CD4-positive, alpha-beta memory T cell (primary cell): ENCODE measurements around the gene CHAD. TPM values are rescaled to one million over a fixed set of nuclear protein-coding genes. Genes with fewer than 3 reads are reported as not detected.
A peak's percentile ranks its signal among the peaks of the same experiment; 100 is the strongest.

ENCODE experiments used
- CTCF ChIA-PET: fragments of 350-600 bp; sonication (Branson Sonifier 250); formaldehyde crosslinking; loops from one replicate; lab custom pipeline; 2021; ENCODE audit warnings: inconsistent platforms; ENCODE audit not compliant: partially characterized antibody; lab: Charles Lee
- POLR2A ChIA-PET: fragments of 350-600 bp; sonication (Branson Sonifier 250); formaldehyde crosslinking; loops from one replicate; lab custom pipeline; 2021; ENCODE audit not compliant: partially characterized antibody; lab: Charles Lee
- DNase-seq, 5 donors: peaks; one replicate each; pipeline versions ENCODE4 v3.0.0 to v3.0.0-alpha.2; 2020 to 2022; ENCODE audit warnings: mixed read lengths in 1 of 5
- H3K27ac ChIP-seq: one replicate; pipeline ENCODE4 v1.7.0; 2013; ENCODE audit warnings: low read depth, low read length
- H3K27me3 ChIP-seq: 2 replicates; pipeline ENCODE4 v1.7.0; 2013; ENCODE audit warnings: mild to moderate bottlenecking, low read length, moderate library complexity; ENCODE audit not compliant: insufficient read depth
- H3K36me3 ChIP-seq: 2 replicates; pipeline ENCODE4 v1.7.0; 2013; ENCODE audit warnings: mild to moderate bottlenecking, low read length, moderate library complexity; ENCODE audit not compliant: insufficient read depth
- H3K4me1 ChIP-seq: 2 replicates; pipeline ENCODE4 v1.7.0; 2013; ENCODE audit warnings: mild to moderate bottlenecking, low read length, moderate library complexity; ENCODE audit not compliant: insufficient read depth
- H3K4me3 ChIP-seq, 2 donors: one replicate each; pipeline ENCODE4 v1.7.0; 2013; ENCODE audit warnings: low read length in 2 of 2, mild to moderate bottlenecking in 1 of 2
- H3K9me3 ChIP-seq, 2 donors: one replicate each; pipeline ENCODE4 v1.7.0; 2013; ENCODE audit warnings: low read length in 2 of 2, control low read depth in 1 of 2; ENCODE audit not compliant: control insufficient read depth in 1 of 2
- H3K27ac Mint-ChIP-seq, 7 donors: one replicate each; pipeline ENCODE4 v1.8.0; 2020 to 2021; ENCODE audit warnings: mixed read lengths in 7 of 7, mild to moderate bottlenecking in 6 of 7, inconsistent platforms in 3 of 7, moderate library complexity in 3 of 7
- H3K27me3 Mint-ChIP-seq, 2 donors: one replicate each; pipeline ENCODE4 v1.8.0; 2020 to 2021; ENCODE audit warnings: mixed read lengths in 2 of 2
- H3K36me3 Mint-ChIP-seq, 2 donors: one replicate each; pipeline ENCODE4 v1.8.0; 2020 to 2021; ENCODE audit warnings: mixed read lengths in 2 of 2, inconsistent platforms in 1 of 2, mild to moderate bottlenecking in 1 of 2
- H3K4me1 Mint-ChIP-seq, 4 donors: one replicate each; pipeline ENCODE4 v1.8.0; 2020 to 2021; ENCODE audit warnings: mixed read lengths in 4 of 4, mild to moderate bottlenecking in 1 of 4
- H3K4me3 Mint-ChIP-seq, 8 donors: one replicate each; pipeline ENCODE4 v1.8.0; 2020 to 2021; ENCODE audit warnings: mixed read lengths in 8 of 8, mild to moderate bottlenecking in 7 of 8, moderate library complexity in 6 of 8, inconsistent platforms in 3 of 8
- H3K9me3 Mint-ChIP-seq, 8 donors: one replicate each; pipeline ENCODE4 v1.8.0; 2020 to 2021; ENCODE audit warnings: mixed read lengths in 8 of 8, mild to moderate bottlenecking in 5 of 8, inconsistent platforms in 3 of 8, moderate library complexity in 1 of 8
- intact Hi-C: fragments of 100-400 bp; cut with micrococcal nuclease; formaldehyde crosslinking; loops from one replicate; pipeline ENCODE4 v1.15.1; 2023
- polyA plus RNA-seq, 2 donors: library from polyadenylated mRNA; unstranded; fragments of 300-500 nt; fragmentation: Illumina TruSeq; gene quantifications; one replicate each; pipeline ENCODE4 v1.2.3, GENCODE V29; 2021
- total RNA-seq, 2 experiments: library from RNA; stranded (reverse); gene quantifications; one replicate each; pipeline ENCODE4 v1.2.3, GENCODE V29; 2021

The CHAD gene
- total and polyA plus RNA-seq, 4 experiments from 2014 or later, result 0.64 TPM; not detected in 3

GRCh38 chr17:50467855-50468303 is 801 bp downstream of the CHAD start:
- Mint-ChIP-seq H3K27me3 (peaks cover 8 to 16% of the 10 kb centered on the region in 2 donors), H3K9me3 (no peaks in the 10 kb centered on the region), H3K27ac (no peak overlapping the region), H3K4me1 (peaks cover 4 to 23% (median 14%) of the 10 kb centered on the region in 4 donors), H3K4me3 (peak overlapping the region in 6 of 8 donors; percentile 26 to 70 (median 36)), H3K36me3 (no peaks in the 10 kb centered on the region)
- Histone ChIP-seq H3K27ac (no peak overlapping the region), H3K9me3 (no peaks in the 10 kb centered on the region), H3K4me1 (peaks cover 3% of the 10 kb centered on the region), H3K36me3 (no peaks in the 10 kb centered on the region), H3K27me3 (peaks cover 17% of the 10 kb centered on the region), H3K4me3 (no peak overlapping the region)
- POLR2A ChIA-PET, result no interaction called here
- DNase-seq, result no peak
- CTCF ChIA-PET, result interaction anchor here (0.8 to 1.0 kb wide), 3 partner anchors 9 to 12 kb away, joined by 3 to 4 read pairs (median 3); no protein-coding TSS in a partner anchor
- intact Hi-C loops, result no loop called here

- no peak overlapping the region for H3K4me3 ChIP-seq
- no peaks in the 10 kb centered on the region for H3K36me3 ChIP-seq
- H3K27me3 ChIP-seq, result peaks cover 17% of the 10 kb centered on the region
- H3K27me3 Mint-ChIP-seq, result peaks cover 8 to 16% of the 10 kb centered on the region in 2 donors
- ChIA-PET POLR2A (no interaction called here), CTCF (interaction anchor here (0.8 to 1.0 kb wide), 3 partner anchors 10 to 12 kb away, joined by 3 to 4 read pairs (median 3); no protein-coding TSS in a partner anchor)
- H3K4me1 Mint-ChIP-seq, result peaks cover 4 to 23% (median 14%) of the 10 kb centered on the region in 4 donors
- H3K4me1 ChIP-seq, result peaks cover 3% of the 10 kb centered on the region
- no peak for DNase-seq
- H3K4me3 Mint-ChIP-seq, result peak overlapping the region in 3 of 8 donors; percentile 13 to 44 (median 15)
- H3K27ac Mint-ChIP-seq, result no peak overlapping the region
- no peak overlapping the region for H3K27ac ChIP-seq
- H3K9me3 Mint-ChIP-seq, result no peaks in the 10 kb centered on the region
- intact Hi-C loops, result no loop called here
- no peaks in the 10 kb centered on the region for H3K9me3 ChIP-seq
- no peaks in the 10 kb centered on the region for H3K36me3 Mint-ChIP-seq
These were observed 1.4 kb downstream of the CHAD start for GRCh38 chr17:50467114-50467854.

GRCh38 chr17:50466371-50467113 is 2.1 kb downstream of the CHAD start:
- H3K4me3 ChIP-seq, result no peak overlapping the region
- no peaks in the 10 kb centered on the region for H3K36me3 ChIP-seq
- H3K9me3 ChIP-seq, result no peaks in the 10 kb centered on the region
- DNase-seq, result no peak
- Mint-ChIP-seq H3K27me3 (peaks cover 8 to 16% of the 10 kb centered on the region in 2 donors), H3K27ac (peak overlapping the region in 1 of 7 donors; percentile 64), H3K9me3 (no peaks in the 10 kb centered on the region), H3K4me3 (peak overlapping the region in 1 of 8 donors; percentile 72), H3K36me3 (no peaks in the 10 kb centered on the region), H3K4me1 (peaks cover 4 to 25% (median 15%) of the 10 kb centered on the region in 4 donors)
- CTCF ChIA-PET, result no interaction called here
- peaks cover 3% of the 10 kb centered on the region for H3K4me1 ChIP-seq
- peaks cover 17% of the 10 kb centered on the region for H3K27me3 ChIP-seq
- POLR2A ChIA-PET, result no interaction called here
- intact Hi-C loops, result no loop called here
- H3K27ac ChIP-seq, result no peak overlapping the region

- no peak for DNase-seq
- Mint-ChIP-seq H3K4me3 (no peak overlapping the region), H3K4me1 (peaks cover 4 to 26% (median 15%) of the 10 kb centered on the region in 4 donors), H3K9me3 (no peaks in the 10 kb centered on the region), H3K36me3 (no peaks in the 10 kb centered on the region), H3K27ac (peak overlapping the region in 1 of 7 donors; percentile 42), H3K27me3 (peaks cover 8 to 12% of the 10 kb centered on the region in 2 donors)
- Histone ChIP-seq H3K9me3 (no peaks in the 10 kb centered on the region), H3K27me3 (peaks cover 17% of the 10 kb centered on the region), H3K4me3 (no peak overlapping the region), H3K27ac (no peak overlapping the region), H3K36me3 (no peaks in the 10 kb centered on the region), H3K4me1 (peaks cover 3% of the 10 kb centered on the region)
- POLR2A ChIA-PET, result no interaction called here
- CTCF ChIA-PET, result no interaction called here
- intact Hi-C loops, result no loop called here
These were observed 3.0 kb downstream of the CHAD start for GRCh38 chr17:50465635-50466034.

- peaks cover 4 to 26% (median 13%) of the 10 kb centered on the region in 4 donors for H3K4me1 Mint-ChIP-seq
- H3K4me1 ChIP-seq, result peaks cover 3% of the 10 kb centered on the region
- intact Hi-C loops, result no loop called here
- no peak overlapping the region for H3K27ac ChIP-seq
- H3K27me3 Mint-ChIP-seq, result peaks cover 8 to 12% of the 10 kb centered on the region in 2 donors
- H3K4me3 ChIP-seq, result no peak overlapping the region
- ChIA-PET POLR2A (no interaction called here), CTCF (no interaction called here)
- no peak for DNase-seq
- H3K9me3 Mint-ChIP-seq, result no peaks in the 10 kb centered on the region
- no peaks in the 10 kb centered on the region for H3K36me3 ChIP-seq
- H3K9me3 ChIP-seq, result no peaks in the 10 kb centered on the region
- no peaks in the 10 kb centered on the region for H3K36me3 Mint-ChIP-seq
- H3K27me3 ChIP-seq, result peaks cover 17% of the 10 kb centered on the region
- no peak overlapping the region for H3K4me3 Mint-ChIP-seq
- peak overlapping the region in 1 of 7 donors; percentile 42 for H3K27ac Mint-ChIP-seq
These were observed 3.5 kb downstream of the CHAD start for GRCh38 chr17:50465171-50465570.

- DNase-seq, result no peak
- no peak overlapping the region for H3K4me3 ChIP-seq
- H3K27me3 ChIP-seq, result peaks cover 16% of the 10 kb centered on the region
- CTCF ChIA-PET, result no interaction called here
- H3K4me3 Mint-ChIP-seq, result no peak overlapping the region
- H3K27ac ChIP-seq, result no peak overlapping the region
- POLR2A ChIA-PET, result no interaction called here
- no peaks in the 10 kb centered on the region for H3K36me3 ChIP-seq
- H3K27me3 Mint-ChIP-seq, result peaks cover 8 to 12% of the 10 kb centered on the region in 2 donors
- no peaks in the 10 kb centered on the region for H3K9me3 Mint-ChIP-seq
- H3K36me3 Mint-ChIP-seq, result no peaks in the 10 kb centered on the region
- H3K4me1 Mint-ChIP-seq, result peaks cover 4 to 26% (median 13%) of the 10 kb centered on the region in 4 donors
- no peaks in the 10 kb centered on the region for H3K9me3 ChIP-seq
- no peak overlapping the region for H3K27ac Mint-ChIP-seq
- intact Hi-C loops, result no loop called here
- peaks cover 3% of the 10 kb centered on the region for H3K4me1 ChIP-seq
These were observed 3.9 kb downstream of the CHAD start for GRCh38 chr17:50464736-50465135.

GRCh38 chr17:50464121-50464520 is 4.6 kb downstream of the CHAD start:
- Mint-ChIP-seq H3K36me3 (no peaks in the 10 kb centered on the region), H3K4me1 (peaks cover 4 to 26% (median 13%) of the 10 kb centered on the region in 4 donors), H3K4me3 (no peak overlapping the region), H3K27me3 (peaks cover 8 to 12% of the 10 kb centered on the region in 2 donors), H3K27ac (no peak overlapping the region), H3K9me3 (no peaks in the 10 kb centered on the region)
- ChIA-PET POLR2A (no interaction called here), CTCF (no interaction called here)
- no peak for DNase-seq
- H3K27ac ChIP-seq, result no peak overlapping the region
- H3K9me3 ChIP-seq, result no peaks in the 10 kb centered on the region
- H3K36me3 ChIP-seq, result no peaks in the 10 kb centered on the region
- H3K4me1 ChIP-seq, result peaks cover 3% of the 10 kb centered on the region
- H3K4me3 ChIP-seq, result no peak overlapping the region
- intact Hi-C loops, result no loop called here
- peaks cover 10% of the 10 kb centered on the region for H3K27me3 ChIP-seq
